GM18520 (cell line): ENCODE results near the gene APEX2.
"Not testable (repeated sequence)": the region's sequence is repeated elsewhere in the genome, so short reads cannot be mapped to it uniquely, and the experiment has no call there.

Experiments used
- ATAC-seq: cut with Tn5 transposase; IDR thresholded peaks from one replicate; pipeline ENCODE4 v1.9.1; 2021; ENCODE audit not compliant: unreplicated experiment

APEX2 gene

GRCh38 chrX:54999717-55000598 lies at the start of gene APEX2:
Gene APEX2 (plus strand): TSS chrX:55000363. CDS start chrX:55000423, 60 bp downstream.
- ATAC-seq: peak; percentile 87

DNA sequence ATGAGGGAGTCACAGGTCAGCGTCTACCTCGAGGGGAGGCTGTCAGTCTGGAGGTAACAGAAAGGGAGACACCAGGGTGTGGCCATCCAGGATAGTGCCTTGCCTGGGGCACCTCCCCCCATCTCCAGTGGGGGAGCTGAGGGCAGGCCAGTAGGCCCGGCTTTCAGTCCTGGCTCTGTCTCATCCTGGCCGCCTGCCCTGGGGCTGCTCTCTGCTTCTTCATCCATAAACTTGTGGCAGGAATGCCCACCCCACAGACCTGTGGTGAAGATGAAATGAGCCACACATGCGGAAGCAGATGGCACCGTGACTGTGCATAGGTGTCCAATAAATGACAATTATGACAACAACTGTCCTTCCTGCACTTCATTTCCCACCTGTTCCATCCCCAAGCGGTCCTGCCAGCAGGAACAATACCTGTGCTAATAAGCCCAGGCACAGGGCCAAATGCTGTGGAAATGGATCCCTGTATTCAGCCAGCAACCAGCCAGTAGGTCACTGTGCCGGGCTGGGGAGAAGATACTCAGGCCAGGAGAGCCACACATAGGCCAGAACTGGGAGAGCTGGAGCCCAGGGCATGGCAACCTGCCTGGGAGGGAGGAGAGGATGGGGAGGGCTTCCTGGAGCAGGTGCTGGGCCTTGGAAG lies 49.3 kb upstream of the APEX2 start:
- ATAC-seq: no peak

- ATAC-seq: no peak
Observed at GRCh38 chrX:54961750-54962149, 38.4 kb upstream of the APEX2 start.

DNA sequence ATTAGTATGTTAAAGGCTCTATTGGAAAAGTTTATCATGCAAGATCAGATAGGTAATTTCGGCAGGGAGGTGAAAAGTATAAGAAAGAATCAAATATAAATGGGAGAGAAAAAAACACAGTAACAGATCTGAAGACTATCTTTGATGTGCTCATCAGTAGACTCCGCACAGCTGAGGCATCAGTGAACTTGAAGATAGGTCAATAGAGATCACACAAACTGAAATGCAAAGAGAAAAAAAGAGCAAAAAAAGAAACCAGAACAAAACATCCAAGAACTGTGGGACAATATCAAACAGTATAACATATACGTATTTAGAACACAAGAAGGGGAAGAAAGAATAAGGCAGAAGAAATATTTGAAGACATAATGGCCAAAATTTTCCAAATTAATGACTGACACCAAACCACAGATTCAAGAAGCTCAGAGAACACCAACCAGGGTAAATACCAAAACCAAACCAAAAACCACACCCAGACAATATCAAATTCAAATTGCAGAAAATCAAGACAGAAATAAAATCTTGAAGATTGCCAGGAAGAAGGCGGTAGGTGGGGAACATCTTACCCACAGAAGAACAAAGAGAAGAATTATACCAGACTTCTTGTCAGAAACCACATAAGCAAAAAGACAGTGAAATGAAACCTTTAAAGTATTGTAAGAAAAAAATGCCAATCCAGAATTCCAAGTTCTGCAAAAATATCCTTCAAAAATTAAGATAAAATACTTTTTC lies 35.2 kb upstream of the APEX2 start:
- no peak for ATAC-seq

GRCh38 chrX:54977387-54977786 lies 22.8 kb upstream of the APEX2 start:
- ATAC-seq: no peak

DNA sequence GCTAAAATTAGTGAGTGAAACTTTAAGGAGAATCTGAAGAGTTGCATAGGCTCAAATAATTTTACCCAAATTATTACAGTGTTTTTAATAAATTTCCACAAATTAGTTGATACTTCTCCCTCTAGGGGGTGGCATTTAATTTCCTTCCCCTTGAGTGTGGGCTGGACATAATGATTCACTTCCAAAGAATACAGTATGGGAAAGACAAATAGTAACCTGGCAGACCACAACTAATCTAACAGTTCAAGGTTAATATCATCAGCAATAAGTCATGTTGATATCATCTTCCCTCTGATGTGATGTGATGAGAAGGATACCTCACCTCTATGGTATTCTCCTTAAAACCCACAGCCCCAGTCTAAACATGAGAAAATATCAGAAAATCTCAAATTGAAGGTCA lies 21.7 kb upstream of the APEX2 start:
- ATAC-seq: no peak

DNA sequence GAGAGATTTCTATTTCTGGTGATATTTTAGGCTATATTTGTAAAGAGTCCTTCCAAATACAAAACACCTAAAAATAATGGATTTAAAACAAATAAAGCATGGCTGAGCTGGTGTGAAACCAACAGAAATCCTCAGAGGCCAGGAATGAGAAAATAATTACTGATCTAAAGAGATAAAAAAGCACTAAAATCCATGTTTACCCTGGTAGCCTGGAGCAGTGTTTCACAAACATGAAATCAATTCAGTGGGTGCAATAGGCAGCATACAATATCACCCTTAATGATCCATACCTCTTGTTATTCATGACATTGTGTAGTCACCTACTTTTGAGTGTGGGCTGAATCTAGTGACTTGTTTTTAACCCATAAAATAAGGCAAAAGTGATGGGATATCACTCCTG lies 20.7 kb upstream of the APEX2 start:
- no peak for ATAC-seq

DNA sequence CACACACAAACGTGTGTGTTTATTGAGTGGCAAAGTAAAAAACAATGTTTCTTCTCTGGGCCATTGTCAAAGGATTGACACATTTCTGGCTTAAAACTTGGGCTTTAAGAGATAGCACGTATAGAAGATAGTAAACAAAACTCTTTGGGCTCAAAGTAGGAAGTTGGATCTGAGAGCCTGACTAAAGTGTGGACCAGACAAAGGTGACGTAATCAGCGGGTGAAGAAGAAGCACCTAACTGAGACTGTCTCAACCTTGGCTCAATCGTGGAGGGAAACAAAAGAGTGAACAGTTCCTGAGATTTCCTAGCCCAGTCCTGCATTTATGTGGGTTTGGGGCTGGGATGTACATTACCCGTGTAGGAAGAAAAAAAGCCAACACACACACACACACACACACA lies 19.8 kb upstream of the APEX2 start:
- no peak for ATAC-seq

- ATAC-seq: not testable (repeated sequence)
Observed at GRCh38 chrX:54983306-54983705, 16.9 kb upstream of the APEX2 start.

- no peak for ATAC-seq
Observed at GRCh38 chrX:54991706-54992105, 8.5 kb upstream of the APEX2 start.

- ATAC-seq: no peak
Observed at GRCh38 chrX:54992911-54993622, 7.1 kb upstream of the APEX2 start.

DNA sequence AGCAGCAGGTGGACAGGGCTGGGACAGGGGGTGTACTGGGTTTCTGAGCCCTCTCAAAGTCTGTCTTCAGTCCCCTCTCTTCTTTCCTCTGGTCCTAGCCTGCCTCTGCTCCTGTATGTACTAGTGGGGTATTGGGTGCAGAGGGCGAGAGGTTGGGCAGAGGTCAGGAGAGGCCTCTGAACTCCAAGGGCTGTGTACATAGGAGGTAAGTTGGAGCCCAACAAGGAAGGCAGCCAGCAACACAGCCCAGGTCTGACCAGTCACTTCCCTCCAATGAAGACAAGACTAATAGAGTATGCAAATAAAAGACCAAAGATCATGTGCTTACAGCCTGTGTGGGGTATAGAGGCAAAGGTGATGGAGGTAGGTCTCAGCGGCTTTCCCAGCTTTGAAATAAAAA lies 6.1 kb upstream of the APEX2 start, which contains the start of gene PFKFB1:
TSS of gene PFKFB1 (minus strand) at position 90 of the 400 bp plus-strand sequence. CDS start 181 bp downstream, outside the sequence.
- no peak for ATAC-seq

GRCh38 chrX:54994668-54995351 lies 5.4 kb upstream of the APEX2 start:
- no peak for ATAC-seq

DNA sequence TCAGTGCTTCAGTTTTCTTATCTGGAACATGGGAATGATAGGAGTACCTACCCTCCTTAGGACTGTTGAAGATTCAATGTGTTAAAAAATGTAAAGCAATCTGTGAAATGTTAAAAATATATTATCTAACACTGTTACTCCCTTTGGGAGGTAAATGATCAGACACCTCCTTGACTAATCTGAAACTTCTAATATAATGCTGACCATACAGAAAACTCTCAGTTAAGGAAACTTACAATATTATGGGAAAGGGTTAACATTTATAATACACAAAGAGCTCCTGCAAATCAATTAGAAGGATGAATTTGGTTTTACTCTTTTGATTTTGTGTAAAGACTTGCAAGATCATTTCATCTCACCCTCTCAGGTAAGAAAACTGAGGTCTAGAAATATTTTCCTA lies 4.5 kb upstream of the APEX2 start:
- ATAC-seq: no peak

- no peak for ATAC-seq
Observed at GRCh38 chrX:55004231-55004630, 4.1 kb downstream of the APEX2 start.

- no peak for ATAC-seq
Observed at GRCh38 chrX:55005256-55005655, 5.1 kb downstream of the APEX2 start.

DNA sequence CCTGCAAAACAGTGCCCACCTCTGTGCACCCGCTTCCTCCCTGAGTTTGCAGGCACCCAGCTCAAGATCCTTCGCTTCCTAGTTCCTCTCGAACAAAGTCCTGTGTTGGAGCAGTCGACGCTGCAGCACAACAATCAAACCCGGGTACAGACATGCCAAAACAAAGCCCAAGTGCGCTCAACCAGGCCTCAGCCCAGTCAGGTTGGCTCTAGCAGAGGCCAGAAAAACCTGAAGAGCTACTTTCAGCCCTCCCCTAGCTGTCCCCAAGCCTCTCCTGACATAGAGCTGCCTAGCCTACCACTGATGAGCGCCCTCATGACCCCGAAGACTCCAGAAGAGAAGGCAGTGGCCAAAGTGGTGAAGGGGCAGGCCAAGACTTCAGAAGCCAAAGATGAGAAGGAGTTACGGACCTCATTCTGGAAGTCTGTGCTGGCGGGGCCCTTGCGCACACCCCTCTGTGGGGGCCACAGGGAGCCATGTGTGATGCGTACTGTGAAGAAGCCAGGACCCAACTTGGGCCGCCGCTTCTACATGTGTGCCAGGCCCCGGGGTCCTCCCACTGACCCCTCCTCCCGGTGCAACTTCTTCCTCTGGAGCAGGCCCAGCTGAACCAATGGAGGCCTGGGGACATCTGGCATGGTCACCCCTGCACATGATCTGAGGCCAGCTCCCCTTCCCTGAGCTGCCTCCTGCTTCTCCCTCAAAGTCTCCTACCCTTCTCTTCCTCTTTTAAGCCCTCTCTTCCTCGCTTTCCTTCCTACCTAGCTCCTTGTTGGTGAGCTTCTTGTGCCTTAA lies 6.9 kb downstream of the APEX2 start:
- ATAC-seq: no peak

DNA sequence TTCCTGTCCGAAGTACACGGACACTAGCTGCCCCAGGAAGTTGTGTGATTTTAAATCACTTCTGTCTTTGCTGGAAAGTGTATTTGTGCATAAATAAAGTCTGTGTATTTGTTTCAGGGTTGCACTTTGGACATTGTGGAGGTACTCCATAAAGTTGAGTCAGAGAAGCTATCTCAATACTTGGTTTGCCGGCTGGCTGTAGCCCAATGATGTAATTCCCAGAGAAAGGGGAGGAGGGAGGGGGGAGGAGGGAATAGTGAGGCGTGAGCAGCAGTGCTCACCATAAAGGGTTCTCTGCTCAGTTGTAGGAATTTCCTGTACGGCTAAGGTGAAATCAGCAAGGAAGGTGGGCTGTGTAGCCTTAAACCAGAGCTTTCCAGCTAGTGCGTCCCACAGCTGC lies 7.5 kb downstream of the APEX2 start:
- ATAC-seq: no peak

GRCh38 chrX:55008571-55009358 lies 8.6 kb downstream of the APEX2 start:
- ATAC-seq: no peak
